ENCODE data around the gene ATP2B2.

The ATP2B2 gene

DNA sequence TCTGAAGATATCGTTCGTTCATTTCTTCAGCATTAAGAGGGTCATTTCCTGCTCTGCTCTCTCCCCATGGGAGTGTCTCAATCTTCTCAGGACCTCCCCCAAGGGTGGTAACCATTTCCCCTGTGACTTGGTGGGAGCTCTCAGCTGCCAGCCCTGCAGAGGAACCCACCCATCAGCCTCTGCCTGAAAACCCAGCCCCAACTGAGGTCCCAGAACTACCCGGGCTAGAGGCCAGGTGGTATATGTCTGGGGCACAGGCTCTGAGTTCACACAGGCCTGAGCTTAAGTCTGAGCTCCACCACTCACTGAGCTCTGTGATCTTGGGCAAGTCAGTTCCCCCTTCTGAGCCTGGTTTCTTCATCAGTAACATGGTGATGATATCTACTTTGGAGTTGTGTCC is 10.0 kb upstream of the ATP2B2 start:
- TF ChIP-seq, protein P1, sequence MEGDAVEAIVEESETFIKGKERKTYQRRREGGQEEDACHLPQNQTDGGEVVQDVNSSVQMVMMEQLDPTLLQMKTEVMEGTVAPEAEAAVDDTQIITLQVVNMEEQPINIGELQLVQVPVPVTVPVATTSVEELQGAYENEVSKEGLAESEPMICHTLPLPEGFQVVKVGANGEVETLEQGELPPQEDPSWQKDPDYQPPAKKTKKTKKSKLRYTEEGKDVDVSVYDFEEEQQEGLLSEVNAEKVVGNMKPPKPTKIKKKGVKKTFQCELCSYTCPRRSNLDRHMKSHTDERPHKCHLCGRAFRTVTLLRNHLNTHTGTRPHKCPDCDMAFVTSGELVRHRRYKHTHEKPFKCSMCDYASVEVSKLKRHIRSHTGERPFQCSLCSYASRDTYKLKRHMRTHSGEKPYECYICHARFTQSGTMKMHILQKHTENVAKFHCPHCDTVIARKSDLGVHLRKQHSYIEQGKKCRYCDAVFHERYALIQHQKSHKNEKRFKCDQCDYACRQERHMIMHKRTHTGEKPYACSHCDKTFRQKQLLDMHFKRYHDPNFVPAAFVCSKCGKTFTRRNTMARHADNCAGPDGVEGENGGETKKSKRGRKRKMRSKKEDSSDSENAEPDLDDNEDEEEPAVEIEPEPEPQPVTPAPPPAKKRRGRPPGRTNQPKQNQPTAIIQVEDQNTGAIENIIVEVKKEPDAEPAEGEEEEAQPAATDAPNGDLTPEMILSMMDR (conservative IDR thresholded peaks at IDR 0.05) = no peak
- no peak overlapping the region for H3K27ac ChIP-seq

DNA sequence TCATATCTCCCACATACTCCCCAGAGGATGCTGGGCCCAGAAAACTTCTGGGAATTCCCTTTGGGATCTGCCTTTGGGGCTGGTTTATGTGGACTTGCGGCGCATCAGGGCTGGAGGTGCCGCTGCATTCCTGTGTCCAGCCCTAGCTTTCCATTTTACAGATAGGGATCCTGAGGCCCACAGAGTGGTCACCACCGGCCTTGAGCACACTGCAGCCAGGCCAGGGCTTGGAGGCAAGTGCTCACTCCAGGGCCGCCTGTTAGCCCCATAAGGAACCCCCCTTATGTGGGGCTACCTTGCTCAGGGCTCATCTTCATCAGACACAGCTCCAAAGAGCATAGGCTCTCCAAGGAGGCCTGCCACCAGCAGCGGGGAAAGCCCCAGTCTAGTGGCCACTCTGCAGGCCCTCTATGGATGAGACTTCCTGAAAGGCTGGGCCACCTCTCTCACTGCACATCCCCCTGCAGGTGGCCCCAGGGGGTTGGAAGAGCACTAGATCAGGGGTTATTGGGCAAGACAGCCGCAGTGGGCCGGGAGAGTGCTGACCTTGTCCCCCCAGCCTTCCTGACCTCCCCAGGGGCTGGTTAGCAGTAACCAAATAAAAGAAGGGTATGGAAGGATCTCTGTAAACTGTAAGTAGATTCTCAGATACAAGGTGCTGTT is 9.2 kb upstream of the ATP2B2 start:
- TF ChIP-seq, protein P1 (conservative IDR thresholded peaks at IDR 0.05) = no peak

DNA sequence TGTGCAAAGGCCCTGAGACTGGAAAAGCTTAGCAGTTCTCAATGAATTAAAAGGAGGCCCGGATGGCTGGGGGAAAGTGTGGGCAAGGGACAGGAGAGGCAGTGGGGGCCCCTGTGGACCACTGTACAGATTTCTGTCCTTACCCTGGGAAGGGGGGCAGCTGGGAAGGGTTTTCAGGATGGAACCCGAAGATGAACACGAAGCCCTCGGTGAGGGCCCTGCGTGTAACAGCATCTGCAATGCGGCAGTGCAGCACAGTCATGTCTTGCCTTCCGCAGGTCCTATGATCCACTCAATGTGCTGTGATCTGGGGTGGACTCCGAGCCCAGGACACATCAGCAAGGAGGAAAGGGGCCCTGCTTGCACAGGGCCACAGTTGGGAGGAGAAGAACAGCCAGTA is 7.9 kb upstream of the ATP2B2 start:
- TF ChIP-seq, protein P1 (conservative IDR thresholded peaks at IDR 0.05) = no peak
- no peak overlapping the region for H3K27ac ChIP-seq

More for the DNA sequence above, 9.2 kb upstream of the ATP2B2 start:
- H3K27ac ChIP-seq = no peak overlapping the region

DNA sequence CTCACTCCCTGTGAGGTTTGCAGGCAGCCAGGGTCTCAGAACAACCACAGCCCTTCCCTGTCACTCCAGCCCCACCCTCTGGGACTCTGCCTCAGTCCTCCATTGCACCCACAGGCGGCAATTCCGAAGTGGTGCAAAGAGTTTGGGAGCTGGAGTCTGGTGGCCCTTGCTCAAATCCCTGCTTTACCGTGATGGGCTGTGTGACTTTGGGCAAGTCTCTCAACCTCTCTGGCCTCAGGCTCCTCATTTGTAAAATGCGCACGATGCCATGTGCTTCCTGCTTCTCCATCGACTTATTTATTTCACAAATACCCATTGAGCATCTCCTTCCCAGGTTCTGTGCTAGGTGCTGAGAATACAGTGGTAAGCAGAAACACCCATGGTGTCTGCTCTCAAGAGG is 7.3 kb upstream of the ATP2B2 start:
- no peak overlapping the region for H3K27ac ChIP-seq
- TF ChIP-seq, protein P1 (conservative IDR thresholded peaks at IDR 0.05) = no peak

DNA sequence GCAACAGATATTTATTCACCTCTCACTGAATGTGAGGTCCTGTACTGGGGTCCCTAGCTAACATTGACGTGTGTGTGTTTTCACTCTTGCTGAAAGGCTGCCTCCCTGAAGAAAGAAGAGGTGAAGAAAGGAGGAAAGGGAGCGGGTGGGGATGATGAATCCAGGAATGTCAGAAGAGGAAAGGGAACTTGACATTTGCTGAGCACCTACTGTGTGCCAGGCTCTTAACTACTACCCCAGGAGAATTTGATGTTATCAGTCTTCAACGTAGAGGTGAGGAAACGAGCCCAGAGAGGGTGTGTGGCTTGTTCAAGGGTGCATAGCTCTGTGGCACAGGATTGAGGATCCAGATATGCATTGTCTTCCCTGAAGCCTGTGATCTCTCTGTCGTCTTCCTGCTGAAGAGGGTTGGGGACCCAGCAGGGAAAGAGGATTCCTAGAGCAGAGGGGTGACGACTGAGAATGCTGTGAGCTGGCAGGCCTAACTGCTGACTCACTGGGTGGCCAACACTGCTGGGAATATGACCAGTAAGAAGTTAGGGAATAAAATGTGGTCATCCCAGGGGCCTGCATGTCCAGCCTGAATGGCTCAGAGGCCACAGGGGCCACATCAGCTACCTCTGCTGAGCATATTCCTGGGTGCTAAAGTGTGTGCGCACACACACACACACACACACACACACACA is 6.6 kb upstream of the ATP2B2 start:
- no peak overlapping the region for H3K27ac ChIP-seq
- TF ChIP-seq, protein P1 (conservative IDR thresholded peaks at IDR 0.05) = no peak

DNA sequence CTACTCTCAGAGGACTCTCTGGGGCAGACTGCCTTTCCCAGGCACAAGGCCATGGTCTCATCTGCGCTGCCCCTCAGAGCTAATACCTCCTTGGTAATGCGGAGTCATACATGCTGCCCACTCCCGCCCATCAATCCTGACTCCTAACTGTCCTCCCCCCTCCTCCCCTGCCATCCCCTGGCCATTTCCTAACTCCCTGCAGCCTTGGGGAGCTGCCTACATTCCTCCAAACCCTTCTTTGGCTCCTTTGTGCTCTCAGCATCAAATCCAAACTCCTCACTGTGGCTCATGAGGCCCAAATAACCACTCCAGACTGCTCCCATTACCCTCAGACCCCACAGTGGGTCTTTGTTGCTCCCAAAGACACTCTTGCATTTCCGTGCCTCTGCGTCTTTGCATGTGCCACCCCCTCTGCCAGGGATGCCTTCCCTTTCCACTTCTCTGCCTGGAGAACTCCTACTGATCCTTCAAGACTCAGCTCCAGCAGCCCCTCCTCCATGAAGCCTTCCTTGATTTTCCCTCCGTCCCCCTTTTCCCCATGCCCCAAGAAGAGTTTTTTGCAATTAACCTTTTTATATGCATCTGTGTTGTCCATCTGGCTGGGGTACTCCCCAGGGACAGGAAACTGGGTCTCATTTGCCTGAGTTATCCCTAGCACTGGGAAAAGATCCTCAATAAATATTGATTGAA is 5.5 kb upstream of the ATP2B2 start:
- no peak overlapping the region for H3K27ac ChIP-seq
- TF ChIP-seq, protein P1 (conservative IDR thresholded peaks at IDR 0.05) = no peak

DNA sequence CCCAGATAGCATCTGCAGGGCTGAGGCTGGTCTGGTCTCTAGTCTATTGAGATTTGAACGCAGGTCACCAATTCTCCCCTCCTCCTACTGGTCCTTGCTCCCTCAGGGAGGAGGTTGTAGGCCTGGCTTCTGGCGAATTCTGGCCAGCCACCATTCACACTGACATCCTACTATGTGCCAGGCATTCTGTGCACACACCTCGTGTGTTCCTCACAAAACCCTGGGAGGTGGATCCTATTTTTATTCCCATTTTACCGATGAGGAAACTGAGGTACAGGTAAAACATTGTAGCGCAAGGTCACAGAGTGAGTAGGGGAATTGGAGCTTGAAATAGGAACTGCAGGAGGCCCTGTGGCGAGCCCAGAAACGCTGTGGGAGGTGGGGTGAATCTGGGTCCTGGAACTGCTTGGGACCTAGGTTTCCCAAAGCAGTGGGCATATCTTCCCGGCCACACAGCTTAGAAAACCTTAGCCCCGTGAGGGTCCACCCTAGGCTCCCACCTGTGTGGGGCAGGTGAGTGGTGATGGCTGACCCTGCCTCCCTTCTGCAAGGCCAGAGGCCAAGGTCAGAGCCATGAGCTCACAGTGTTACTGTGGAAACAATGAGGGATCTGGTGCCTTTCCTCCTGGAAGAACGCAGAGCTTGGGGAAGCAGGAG is 4.8 kb upstream of the ATP2B2 start:
- TF ChIP-seq, protein P1 (conservative IDR thresholded peaks at IDR 0.05) = no peak
- no peak overlapping the region for H3K27ac ChIP-seq
